Middle frontal gyrus (tissue), 1 donor: Measurements from ENCODE around the gene MASP2.
"Not testable (repeated sequence)": the region's sequence is repeated elsewhere in the genome, so short reads cannot be mapped to it uniquely, and the experiment has no call there.

Experiments used
- DNase-seq: peaks from one replicate; pipeline ENCODE4 v3.0.0-alpha.2; 2015; ENCODE audit warnings: low spot score; ENCODE audit errors: extremely low spot score

The MASP2 gene

DNA sequence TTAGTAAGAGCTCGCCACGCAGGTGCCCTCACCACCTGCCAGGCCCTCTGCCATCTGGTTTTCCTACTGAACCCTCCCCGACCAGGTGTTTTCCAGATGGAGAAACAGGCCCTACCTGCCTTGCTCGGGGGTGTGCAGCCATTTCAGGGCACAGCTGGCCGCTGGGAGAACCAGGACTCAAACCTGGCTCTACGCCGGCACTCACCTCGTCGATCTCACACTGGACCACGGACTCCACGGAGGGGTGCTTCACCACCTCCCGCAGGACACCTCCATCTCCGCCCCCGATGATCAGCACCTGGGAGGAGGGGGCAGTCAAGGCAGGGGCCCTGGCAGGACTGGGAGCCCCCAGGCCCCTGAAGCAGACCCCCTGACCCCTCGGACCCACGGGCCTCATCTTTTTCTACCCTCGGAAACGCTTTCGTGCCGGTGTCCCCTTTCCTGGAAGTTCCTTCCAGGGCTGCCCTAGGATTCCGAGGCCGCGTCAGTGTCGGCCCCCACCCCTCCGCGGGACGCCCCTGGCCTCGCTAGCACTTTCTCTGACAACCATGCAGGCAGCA is 11.6 kb upstream of the MASP2 start:
- DNase-seq = no peak

DNA sequence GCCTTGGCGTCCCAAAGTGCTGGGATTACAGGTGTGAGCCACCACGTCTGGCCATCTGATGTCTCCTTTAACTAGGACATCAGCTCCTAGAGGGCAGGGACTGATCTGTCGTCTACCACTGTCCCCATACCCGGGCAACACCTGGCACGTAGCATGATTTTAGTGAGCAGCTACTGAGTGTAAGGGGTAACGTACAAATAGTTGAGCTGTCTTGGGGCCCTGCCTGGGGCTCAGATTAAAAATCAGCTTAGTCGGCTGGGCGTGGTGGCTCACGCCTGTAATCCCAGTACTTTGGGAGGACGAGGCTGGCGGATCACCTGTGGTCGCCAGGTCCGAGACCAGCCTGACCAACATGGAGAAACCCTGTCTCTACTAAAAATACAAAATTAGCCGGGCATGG is 11.0 kb upstream of the MASP2 start:
- DNase-seq = no peak

DNA sequence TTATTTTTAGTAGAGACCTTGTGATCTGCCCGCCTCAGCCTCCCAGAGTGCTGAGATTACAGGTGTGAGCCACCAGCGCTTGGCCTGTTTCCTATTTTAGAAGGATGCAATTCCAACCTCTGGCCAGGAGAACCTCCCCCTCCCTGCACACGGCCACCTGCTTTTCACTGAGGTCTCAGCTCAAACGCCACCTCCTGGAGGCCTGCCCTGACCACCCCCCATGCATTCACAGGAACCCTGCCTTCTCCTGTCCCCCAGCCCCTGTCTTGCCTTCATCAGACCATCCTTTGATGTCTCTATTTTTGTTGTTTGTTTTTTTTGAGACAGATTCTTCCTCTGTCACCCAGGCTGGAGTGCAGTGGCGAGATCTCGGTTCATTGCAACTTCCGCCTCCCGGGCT is 10.4 kb upstream of the MASP2 start:
- DNase-seq = no peak

DNA sequence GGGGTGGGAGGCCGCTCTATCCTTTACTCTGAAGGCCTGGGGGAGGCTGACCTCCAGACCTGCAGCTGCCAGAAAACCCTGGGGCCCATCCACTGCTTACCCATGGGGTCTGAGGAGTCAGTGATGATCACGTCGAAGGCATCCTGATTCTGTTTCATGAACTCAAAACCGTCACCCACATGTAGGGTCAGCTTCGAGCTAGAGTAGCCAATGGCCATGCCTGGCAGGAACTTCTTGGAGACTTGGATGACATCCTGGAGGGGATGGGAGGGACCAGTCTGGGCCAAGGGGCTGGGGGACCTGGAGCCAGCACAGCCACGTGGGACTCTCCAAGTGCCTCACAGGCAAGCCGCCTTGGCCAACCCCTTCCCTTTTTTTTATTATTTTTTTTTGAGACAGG is 9.5 kb upstream of the MASP2 start:
- DNase-seq = no peak

DNA sequence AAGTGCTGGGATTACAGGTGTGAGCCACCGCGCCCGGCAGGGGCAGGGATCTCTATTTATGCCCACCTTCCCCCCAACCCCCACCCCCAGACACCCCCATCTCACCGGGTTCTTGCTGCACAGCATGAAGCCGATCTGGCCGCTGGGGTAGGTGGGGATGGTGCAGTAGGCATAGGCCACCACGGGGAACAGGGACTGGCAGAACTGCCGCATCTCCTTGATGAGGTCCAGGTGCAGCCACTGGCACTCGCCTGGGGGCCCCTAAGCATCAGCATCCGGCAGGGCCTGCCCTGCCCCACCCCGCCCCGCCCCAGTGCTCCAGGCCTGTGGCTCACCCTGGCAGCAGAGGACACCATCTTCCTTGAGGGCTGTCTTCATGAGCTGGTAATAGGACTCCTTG is 8.6 kb upstream of the MASP2 start:
- DNase-seq = no peak

DNA sequence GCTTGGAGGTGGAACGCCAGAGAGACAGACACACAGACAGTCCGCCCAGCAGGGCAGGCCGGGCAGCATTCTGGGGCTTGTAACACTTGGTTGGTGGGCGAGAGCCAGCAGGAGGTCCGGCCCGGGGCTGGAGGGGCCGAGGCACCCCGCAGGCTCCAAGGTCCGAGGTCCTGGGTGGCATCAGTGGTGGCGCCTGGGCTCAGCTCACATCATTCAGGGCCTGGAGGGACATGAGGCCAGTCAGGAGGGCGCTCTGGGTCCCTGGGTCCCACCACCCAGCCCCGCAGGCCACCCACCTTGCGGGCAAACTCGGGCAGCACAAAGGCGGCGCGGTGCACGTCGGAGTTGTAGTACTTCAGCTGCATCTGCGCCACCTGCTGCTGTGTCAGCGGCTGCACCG is 7.6 kb upstream of the MASP2 start:
- no peak for DNase-seq

DNA sequence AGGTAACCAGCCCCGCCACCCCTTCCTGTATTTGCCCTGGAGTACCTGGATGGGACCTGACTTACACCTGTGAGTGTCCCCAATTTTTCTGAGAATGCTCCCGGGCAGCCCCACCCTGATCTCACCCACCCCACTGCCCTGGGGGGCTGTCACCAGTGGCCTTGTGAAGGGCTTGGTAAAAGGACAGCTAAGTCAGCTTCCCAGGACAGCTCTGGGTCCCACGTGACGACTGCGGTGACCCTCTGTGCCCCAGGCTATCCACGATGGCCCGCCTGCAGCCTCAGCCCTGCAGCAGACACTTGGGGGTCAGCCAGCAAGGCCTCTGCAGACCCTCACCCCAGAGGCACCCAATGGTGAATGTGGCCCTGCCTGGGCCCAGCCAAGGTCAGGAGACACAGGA is 7.1 kb upstream of the MASP2 start:
- no peak for DNase-seq

DNA sequence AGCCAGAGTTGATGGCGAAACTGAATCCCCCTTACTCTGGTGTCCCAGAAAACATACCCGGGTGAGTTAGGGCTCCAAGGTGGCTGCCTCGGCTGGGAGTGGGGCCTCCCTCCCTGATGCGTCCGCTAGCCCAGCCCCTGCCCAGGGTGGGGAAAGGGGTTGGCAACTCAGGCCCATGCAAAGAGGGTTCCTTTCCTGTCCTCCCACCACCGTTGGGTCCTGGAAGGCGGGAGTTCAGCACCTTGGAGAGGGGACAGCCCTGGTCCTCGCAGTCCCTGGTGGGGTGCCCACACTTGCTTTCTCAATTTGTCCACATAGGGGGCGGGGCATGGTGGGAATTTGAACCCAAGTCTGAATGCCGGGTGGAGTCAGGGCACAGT is 6.7 kb upstream of the MASP2 start:
- no peak for DNase-seq

DNA sequence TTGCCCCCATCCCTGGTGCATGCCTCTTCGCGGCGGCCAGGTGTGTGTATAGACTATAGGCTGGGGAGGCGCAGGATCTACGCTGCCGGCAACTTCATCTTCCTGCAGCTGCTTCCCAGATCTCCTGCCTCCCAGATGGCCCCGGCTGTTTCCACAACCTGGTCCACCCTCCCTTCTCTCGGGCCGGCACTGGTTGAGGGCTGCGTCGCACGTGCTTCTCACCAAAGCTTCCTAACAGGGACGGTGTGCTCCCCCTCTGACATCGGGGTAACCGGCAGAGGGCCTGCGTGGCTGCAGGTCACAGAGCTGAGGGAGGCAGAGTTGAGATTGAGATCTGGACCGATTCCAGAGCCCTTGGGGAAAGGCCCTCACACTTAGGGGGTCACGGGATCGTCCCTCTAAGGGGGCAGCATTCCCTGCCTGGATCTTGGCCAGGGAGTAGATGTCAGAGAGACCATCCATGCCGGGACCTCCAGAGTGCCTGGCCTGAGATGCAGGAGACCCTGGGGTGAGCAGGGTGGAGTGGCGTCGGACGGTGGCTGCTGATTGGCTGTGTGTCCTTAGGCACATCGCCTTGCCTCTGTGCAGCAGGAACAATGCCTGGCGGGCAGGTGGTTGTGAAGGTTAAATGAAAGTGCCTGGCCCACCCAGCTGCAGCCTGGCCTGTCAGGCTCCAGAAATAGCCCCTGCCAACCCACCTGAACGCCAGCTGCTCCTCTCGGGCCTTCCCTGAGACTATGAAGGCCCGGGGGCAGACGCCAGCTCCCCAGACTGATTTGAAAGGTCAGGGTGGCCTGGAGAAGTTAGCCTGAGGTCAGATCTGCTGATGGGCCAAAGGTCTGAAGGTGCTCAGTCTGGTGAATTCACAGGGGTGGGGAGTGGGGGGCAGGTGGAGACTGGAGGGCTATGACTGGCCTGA is 6.1 kb upstream of the MASP2 start:
- no peak for DNase-seq

DNA sequence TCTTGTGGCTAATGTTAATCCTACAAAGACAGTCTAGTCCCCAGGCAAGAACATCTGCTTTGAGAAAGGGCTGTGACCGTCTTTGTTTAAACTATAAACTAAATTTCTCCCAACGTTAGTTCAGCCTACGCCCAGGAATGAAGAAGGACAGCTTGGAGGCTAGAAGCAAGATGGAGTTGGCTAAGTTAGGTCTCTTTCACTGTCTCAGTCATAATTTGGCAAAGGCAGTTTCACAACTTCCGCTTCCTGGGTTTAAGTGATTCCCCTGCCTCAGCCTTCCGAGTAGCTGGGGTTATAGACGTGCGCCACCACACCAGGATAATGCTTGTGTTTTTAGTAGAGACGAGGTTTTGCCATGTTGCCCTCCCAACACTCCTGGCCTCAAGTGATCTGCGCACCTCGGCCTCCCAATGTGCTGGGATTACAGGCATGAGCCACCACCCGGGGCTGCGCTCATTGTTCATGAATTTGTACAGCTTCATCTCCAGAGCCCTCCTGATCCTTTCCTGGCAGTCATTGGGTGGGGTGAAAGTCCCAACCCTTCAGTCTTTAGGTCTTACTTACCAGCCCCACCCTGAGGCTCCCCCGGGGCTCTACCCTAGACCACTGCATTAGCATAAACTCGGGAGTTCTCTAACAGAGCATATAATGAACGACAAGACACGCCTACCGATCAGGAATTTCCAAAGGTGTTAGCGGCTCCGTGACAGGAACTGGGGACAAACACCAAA is 4.9 kb upstream of the MASP2 start:
- no peak for DNase-seq

DNA sequence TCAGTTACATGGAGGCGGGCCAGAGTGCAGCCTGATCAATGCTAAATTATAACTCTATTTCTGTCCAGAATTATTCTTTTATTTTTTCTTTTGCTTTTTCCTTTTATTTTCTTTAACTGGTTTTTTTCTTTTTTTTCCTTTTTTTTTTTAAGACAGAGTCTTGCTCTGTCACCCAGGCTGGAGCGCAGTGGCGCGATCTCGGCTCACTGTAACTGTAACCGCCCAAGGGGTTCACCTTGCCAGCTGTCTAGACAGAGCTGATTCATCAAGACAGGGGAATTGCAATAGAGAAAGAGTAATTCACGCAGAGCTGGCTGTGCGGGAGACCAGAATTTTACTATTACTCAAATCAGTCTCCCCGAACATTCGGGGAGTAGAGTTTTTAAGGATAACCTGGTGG is 4.1 kb upstream of the MASP2 start:
- not testable (repeated sequence) for DNase-seq

DNA sequence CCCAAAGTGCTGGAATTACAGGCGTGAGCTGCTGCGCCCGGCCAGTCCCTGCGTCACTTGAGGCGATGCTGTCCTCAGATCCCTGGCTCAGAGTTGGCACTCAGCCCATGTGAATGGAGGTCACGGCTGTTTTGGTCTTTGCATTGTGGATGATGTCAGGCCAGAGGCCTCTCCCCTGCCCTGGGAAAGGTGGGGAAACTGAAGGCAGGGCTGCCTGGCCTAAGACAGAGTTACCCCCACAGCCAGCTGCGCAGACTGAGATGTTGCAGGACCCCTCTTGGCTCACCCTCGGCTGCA is 821 bp downstream of the MASP2 start:
- no peak for DNase-seq

DNA sequence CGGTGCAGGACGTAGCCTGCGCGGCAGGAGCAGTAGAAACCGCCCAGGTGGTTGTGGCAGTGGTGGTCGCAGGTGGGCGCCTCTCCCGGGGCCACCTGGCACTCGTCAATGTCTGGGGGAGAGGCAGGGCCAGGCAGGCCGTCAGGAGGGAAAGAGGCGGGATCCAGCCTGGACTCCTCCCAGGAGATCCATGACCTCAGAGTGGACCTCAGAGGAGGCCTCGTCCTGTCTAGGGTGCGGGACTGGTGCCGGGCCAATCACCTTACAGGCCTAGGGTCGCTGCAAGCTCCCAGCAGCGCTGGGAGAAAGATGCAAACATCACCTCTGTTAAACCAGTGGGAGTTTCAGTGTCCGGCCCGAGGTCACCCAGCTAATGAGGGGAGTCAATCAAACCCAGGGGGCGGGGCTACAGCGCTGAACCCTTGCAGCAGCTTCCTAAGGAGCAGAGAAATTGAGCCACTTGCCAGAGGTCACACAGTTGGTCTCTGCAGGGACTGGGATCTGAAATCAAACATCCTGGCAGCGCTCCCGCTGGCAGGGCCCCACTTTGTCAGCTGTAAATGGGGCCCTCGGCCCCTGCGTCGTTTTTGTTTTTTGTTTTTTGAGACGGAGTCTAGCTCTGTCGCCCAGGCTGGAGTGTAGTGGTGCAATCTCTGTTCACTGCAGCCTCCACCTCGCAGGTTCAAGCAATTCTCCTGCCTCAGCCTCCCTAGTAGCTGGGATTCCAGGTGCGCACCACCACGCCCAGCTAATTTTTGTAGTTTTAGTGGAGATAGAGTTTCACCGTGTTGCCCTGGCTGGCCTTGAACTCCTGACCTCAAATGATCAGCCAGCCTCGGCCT is 1.4 kb downstream of the MASP2 start:
- no peak for DNase-seq

DNA sequence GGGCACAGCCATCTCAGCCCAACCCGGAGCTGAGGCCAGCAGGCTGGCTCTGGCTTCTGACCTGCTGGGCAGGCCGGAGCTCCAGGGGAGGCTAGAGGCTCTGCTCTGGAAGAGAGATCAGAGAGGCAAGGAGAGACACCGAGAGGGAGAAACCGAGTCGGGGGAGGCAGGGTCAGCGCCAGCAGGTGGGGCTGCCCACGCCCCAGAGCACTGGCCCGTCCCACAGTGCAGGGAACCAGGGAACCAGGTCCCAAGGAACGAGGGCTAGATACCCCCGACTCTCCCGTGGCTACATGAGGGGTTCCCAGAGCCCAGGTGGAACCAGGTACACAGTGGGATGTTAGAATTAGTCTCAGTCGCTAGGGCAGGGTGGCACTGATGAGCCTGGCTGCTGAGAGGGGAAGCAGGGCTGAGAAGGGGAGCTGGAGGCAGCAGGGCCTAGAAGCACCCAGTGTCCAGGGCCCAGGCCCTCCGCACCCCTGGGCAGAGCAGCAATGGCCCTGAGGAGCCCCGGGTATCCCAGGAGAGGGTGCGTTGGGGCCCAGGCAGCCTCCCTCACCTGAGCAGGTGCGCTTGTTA is 2.1 kb downstream of the MASP2 start:
- DNase-seq = no peak

DNA sequence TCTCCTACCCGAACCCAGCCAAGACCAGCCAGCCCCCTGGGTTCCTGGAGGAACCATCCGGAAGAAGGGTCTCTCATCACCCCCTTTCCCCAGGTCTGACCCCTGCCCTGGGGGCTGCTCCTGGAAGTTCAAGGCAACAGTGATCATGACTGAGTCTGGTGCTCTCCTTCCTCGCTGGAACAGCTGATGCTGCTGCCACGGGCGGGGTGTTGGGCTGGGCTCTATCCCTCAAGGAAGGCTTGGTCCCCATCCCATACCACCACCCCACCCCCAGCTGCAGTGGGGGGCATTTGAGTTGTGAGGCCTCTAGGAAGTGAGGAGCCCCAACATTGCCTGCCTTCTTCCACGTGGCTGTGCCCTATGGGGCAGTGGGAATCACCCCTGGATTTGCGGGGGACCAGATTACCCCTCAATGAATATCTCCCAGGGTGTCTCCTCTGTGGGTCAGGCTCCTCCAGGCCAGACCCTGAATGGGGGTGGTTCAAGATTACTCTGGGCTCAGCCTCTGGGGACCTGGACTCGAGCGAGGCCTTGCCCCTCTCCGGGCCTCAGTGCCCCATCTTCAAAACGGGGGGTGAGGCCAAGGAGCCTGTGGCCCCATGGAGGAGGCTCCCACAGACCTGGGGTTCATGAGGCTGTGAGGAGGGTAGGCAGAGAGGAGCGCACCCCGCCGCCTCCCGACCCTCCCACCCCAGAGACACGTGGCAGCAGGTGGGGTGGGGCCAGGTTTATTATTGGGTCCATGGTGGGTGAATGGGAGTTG is 2.8 kb downstream of the MASP2 start:
- DNase-seq = no peak

DNA sequence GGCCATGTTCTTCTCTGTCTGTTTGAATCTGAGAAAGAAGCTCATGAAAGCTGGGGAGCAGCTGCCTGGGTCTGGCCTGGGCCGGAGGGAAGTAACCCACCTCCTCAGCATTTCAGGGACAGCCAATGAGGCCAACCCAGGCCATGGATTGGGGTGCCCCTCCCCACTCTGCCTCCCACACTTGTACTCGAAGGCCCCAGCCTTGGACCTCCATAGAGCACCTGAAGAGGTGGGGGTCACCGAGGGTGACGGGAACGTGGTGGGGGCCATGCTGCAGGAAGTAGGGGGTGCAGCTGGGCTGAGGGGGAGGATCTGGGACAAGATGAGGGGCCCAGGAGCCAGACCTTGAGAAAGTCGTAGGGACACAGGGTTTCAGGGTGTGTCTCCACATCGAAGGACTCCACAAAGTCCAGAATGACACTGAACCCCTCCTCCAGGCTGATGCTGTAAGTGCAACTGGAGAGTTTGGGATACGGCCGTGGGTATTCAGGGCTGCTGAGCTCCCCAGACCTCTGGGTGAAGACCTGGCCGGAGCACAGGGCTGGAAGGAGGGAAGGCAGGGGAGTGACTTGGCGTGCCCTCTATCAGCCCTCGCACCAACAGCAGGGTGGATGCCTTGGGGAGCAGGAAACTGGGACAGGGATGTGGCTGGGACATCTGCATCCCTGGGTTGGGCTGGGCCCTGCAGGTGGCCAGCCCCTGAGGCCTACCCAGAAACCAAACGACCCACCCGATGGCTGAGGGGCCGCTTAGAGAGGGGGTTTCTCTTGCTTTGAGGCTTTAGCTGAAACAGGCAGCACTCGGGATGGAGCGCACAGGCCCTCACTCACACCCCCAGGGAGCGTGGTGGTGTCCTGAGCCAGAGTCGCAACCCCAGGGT is 3.8 kb downstream of the MASP2 start:
- DNase-seq = no peak

DNA sequence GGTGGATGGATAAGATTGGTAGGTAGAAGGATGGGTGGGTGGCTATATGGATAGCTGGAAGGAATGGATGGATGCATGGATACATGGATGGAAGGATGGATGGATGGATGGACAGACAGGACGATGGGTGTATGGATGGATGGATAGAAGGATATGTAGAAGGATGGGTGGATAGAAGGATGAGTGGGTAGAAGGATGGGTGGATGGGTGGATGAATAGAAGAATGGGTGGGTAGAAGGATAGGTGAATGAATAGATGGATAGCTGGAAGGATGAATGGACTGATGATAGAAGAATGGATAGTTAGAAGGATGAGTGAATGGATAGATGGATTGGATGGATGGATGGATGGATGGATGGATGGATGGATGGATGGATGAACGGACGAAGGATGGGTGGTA is 5.0 kb downstream of the MASP2 start:
- no peak for DNase-seq

DNA sequence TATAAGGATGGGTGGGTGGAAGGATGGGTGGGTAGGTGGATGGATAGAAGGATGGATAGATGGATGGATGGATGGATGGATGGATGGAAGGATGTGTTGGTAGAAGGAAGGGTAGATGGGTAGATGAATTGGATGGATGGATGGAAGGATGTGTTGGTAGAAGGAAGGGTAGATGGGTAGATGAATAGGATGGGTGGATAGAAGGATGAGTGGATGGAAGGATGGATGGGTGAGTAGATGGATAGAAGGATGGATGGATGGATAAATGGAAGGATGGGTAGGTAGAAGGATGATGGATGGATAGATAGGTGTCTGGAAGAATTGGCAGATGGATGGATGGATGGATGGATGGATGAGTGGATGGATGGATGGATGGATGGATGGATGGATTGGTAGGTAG is 6.0 kb downstream of the MASP2 start:
- DNase-seq = no peak

DNA sequence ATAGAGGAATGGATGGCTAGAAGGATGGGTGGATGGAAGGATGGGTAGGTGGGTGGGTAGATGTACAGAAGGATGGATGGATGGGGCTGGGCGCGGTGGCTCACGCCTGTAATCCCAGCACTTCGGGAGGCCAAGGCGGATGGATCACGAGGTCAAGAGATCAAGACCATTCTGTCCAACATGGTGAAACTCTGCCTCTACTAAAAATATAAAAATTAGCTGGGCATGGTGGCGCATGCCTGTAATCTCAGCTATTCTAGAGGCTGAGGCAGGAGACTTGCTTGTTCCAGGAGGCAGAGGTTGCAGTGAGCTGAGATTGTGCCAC is 7.0 kb downstream of the MASP2 start:
- not testable (repeated sequence) for DNase-seq
